CD1c-positive myeloid dendritic cell (primary cell): ENCODE results near the gene IMMP2L.
A peak's percentile ranks its signal among the peaks of the same experiment; 100 is the strongest.
"Not testable (repeated sequence)": the region's sequence is repeated elsewhere in the genome, so short reads cannot be mapped to it uniquely, and the experiment has no call there.

Experiments
- DNase-seq: peaks from one replicate; pipeline ENCODE4 v3.0.0-alpha.2; 2016; ENCODE audit errors: extremely low spot score

Gene IMMP2L

DNA sequence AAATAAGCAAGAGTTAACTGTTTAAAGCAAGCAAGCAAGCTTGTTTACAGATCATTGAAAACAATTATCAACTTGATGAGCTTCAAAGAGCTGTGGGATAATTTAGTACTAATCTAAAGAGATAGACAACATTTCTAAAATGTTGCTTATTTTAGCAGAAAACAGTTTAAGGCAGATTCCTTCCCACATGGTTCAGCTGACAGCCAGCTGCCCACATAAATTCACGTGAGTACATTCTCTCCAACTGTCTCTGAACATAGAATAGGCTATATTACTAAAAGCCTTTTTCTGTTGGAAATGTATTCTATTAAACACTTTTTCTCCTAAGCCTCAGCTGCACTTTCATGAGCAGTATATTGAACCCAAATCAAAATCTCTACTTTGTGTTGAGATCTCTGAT lies 297.3 kb downstream of the IMMP2L start:
- no peak for DNase-seq

DNA sequence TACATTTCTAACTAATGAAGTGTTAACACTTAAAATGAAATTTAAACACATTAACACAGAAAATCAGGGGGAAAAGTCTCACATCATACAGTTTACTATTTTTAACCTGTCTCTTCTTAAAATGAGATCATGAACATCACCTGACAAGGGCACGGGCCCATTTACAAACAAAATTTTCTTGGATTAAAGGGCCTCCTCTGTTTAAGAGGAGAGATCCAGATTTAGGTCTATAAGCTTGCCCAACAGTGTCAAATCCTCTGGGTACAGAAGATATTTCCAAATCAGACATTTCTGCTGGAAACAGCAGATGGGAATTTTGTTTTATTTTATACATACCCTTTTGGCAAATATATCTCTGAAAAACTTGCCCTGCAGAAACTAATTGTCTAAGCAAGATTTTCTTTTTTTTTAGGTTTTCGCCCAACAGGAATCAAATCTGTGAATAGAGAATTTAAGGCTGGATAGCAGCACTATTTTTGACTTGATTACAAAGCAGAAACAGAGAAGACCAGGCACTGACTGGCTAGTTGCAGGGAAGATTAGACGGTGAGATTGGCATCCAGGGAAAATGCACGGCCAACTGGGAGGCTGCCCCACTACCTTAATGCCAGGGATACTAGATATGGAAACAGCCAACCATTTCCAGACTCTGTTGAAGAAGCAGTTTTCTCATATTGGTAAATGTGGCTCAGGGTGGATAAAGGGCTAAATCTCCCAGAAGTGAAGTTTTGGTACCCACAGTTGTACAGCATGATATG lies 298.0 kb downstream of the IMMP2L start:
- DNase-seq = no peak

DNA sequence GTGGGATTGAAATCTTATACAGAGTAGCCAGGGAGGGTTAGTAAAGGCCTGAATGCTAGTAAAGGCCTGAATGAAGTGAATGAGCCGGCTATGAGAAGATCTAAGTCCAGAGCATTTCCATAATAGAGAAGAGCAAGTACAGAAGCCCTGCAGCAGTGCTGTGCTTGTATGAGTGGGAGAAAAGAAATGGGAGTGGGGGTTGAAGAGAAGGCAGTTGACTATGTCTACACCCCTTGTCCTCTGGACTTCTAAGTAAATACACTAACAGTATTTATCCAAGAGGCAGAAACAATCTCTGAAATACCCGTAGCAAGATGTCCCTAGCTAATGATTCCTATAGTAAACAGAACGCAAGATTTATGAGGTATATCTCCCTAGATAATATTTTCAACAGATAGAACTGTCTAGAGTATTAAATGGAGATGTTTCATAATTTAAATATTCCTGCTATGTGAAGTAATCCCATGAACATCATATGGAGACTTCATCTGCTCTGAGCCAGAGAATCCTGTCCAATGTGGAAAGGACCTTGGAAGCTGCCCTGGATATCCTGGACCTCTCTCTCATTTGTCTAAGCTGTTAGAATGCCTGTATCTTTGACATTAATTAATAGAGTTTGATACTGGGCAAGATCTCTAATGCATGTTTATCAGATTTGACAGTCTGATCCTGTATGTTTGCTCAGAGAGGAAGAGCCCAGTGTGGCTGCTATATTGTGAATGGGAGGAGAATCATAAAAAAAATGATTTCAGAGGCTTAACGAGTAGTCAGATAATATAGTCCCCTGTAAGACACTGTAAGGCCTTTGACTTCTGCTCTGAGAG lies 299.8 kb downstream of the IMMP2L start:
- no peak for DNase-seq

DNA sequence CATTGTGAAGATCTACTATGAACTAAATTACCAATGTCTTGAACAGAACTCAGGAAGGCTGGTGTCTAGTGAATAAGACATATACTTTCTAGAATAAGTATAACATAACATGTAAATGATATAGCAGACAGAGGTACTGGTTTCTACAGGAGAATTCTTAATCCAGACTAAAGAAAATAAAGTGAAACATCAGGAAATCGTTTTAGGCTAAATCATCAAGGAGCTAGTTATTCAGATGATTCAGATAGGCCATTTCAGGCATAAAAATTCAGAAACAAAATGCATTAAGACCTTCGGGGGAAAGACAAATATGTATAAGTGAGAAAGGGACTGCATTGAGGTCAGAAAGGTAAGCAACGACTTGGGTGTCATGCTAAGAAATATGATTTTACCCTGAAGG lies 300.8 kb downstream of the IMMP2L start:
- DNase-seq = no peak

DNA sequence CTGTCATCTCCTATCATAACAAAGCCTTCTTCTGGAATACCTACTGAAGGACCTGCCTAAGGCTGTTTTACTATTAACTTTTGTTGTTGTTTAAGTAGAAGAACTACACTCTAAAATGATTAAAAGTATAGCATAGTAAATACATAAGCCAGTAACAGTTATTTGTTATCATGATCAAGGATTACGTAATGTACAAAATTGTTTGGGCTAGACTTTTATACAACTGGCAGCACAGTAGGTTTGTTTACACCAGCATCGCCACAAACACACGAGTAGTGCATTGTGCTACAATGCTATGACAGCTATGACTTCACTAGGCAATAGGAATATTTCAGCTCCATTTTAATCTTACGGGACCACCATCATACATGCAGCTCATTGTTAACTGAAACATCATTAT lies 302.3 kb downstream of the IMMP2L start:
- DNase-seq = no peak

DNA sequence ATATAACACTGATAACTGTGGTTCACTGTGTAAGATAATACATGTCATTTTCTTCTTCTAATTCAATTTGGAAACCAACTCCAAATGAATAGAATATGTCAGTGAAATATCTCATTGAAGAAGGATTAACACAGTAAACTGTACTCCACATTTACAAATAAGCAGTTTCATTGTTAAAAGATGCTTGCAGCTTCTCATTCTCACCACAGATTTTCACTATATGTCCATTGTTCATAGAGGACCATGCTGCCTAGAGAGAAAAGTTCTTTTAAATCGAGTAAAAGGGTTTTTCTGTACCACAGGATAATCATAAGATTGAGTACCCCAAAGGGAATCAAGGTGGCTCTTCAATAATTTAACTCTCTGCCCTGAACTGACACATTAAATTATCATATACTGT lies 305.9 kb downstream of the IMMP2L start:
- DNase-seq = no peak

DNA sequence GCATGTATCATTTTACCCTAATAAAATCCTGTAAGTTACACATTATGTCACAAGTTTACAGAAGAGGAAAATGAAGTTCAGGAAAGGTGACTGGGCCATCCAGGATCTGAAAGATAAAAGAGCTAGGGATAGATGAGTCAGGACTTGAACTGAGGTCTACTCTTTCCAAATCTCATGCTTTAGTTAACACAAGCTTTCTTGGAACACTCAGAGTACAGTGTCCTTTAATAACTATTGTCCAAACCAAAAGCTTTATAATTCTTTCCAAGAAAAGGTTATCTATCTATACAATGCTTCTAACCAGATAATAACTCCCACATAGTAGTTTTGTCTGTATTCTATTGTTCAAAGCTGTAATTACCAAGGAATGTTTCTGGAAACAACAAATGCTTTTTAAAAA lies 306.7 kb downstream of the IMMP2L start:
- no peak for DNase-seq

DNA sequence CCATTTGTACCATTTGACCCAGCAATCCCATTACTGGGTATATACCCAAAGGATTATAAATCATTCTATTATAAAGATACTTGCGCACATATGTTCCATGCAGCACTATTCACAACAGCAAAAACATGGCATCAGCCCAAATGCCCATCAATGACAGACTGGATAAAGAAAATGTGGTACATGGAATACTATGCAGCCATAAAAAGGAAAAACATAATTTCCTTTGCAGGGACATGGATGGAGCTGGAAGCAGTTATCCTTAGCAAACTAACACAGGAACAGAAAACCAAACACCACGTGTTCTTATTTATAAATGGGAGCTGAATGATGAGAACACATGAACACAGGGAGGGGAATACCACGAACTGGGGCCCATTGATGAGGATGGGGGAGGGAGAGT lies 310.9 kb downstream of the IMMP2L start:
- not testable (repeated sequence) for DNase-seq

DNA sequence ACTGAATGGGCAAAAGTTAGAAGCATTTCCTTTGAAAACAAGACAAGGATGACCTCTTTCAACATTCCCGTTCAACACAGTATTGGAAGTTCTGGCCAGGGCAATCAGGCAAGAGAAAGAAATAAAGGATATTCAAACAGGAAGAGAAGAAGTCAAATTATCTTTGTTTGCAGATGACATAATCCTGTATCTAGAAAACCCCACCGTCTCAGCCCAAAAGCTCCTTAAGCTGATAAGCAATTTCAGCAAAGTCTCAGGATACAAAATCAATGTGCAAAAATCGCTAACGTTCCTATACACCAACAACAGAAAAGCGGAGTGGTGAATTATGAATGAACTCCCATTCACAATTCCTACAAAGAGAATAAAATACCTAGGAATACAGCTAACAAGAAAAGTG lies 312.5 kb downstream of the IMMP2L start:
- not testable (repeated sequence) for DNase-seq

DNA sequence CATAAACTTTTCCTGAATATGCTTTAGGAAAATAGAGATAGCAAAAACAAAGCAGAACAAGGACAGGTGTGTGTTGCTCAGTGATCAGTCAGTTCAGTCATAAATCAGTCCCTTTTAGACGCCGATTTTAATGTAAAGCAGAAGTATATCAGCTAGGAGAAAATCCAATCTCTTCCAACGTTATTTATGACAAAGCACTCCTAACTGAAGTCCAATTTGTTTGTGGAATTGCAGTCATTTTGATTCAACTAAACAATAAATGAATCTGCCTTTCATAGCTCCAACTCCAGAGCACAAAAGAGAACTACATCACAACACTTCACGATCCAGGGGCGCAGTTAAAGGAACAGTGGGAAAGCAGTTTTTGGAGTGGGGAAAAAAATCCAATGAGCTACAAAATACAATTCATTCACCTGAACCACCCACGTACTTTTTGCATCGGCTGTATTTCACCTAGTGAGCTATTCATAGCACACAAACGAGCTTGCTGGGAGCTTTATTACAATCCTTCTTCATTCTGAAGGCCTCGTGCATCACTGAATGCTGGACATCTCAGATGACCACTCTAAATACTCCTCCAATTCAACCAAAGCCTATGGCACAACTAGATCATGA lies 320.0 kb downstream of the IMMP2L start:
- DNase-seq = no peak

DNA sequence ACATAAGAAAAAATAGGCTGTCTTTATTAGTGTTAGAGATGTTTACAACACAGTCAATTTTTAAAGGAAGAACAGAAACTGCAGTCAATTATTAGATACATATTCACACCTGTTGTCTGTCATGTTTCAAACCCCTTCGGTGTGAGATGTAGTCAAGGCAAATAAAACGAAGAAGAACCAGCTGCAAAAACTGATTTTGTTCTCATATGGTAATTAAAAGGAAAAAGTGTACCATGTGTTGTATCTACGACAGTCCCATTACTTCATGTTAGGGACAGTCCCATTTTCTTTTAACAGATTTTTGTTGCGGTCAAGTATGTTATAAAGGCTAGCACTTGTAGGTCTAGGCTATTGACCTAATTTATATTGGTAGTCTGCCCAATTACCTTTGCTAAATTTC lies 321.9 kb downstream of the IMMP2L start:
- no peak for DNase-seq

DNA sequence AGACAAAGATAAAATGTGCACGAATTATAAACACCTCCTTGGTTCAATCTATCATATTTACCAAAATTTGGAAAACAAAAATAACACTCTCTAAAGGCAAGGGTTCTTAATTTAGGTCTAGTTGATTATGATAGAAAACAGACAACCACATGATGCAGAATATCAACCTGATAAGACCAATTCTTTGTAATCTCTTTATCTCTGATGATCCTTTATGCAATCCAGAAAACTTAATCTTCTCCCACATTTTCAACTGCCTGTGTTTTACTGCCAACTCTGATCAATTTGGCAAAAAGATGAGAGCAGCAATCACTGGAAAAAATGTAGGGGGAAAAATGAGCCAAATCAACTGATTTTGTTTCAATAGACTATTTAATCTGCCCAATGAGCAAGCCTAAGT lies 322.9 kb downstream of the IMMP2L start:
- no peak for DNase-seq

DNA sequence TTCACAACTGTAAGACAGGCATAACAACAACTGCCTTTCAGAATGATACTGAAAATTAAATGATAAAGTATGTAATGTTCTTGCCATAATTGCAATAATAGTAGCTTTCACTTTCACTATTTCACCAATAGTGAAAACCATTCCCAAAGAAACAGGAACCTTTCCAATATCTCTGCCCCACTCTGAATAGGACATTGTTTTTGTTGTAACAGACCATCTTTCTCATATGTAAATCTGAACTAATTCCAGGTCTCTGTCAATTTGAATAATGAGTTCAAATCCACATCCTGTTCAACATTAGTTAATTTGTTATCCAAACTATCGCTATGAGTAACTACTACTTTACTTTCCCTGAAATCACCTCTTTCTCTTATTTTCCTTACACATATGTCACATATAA lies 323.4 kb downstream of the IMMP2L start:
- DNase-seq = no peak

DNA sequence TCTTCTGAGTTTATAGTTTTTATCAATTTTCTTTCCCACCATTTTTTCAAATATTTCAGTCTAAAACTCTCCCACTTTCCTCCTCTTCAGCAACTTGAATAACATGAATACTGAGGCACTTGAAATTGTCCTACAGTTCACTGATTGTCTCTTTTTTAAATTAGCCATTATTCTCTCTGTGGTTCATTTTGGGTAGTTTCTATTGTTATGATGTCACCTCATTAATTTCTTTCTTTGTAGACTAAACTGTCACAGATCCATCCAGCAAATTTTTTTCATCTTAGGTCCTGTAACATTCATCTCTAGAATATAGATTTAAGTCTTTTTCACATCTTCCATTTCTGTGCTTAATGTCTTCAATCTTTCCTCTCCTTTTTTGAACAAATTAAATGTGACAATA lies 326.6 kb downstream of the IMMP2L start:
- DNase-seq = no peak

DNA sequence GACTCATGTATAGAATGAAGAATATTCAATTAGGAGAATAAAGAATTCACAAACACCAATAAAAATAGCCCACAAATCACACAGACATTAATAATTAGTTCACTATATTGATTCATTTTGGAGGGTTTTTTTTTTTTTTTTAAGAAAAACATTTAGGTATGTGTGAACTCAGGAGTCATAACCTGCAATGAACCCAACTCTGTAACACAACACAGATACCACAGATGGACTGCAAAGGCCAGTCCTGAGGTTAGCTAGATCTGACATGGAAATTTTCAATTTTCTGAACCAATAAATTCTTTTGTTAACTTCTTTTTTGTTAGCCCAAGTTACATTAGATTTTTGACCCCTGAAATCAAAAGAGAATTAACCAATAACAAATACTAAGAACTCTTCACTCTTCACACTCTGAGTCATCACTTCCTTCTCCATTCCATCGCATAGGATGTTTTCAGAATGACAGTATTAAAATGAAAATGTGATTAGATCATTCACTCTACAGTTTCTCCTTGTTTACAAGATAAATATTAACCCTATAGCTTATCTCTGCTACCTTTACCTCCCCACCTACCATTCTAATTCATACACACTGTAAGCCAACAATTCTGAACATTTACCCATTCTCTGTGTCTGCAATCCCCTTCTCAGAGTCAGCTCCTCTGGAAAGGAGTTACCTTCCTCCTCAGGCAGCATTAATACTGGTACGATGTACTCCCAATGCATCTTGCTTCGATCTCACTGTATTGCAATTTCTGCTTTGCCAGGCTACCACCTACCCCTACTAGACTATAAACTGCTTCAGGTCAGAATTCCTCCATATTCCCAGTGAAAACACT lies 329.8 kb downstream of the IMMP2L start:
- DNase-seq = peak; percentile 52

DNA sequence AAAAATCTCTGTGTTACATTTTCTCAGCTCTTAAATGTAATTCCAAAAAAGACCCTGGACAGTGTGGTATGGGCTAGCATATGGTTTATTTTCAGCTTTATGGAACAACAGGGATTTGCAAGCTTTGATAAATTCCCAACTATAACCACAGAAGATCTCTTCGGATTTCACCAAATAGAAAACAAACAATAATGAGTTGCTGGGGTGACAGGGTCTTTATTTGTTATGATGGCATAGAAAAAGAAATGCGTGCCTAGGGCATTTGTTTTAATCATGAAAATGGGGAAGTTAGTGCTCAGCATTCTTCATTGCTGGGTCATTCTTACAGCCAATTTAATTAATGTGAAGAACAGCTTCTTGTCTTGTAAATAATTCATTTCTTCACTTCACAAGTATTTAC lies 332.4 kb downstream of the IMMP2L start:
- DNase-seq = peak; percentile 38

DNA sequence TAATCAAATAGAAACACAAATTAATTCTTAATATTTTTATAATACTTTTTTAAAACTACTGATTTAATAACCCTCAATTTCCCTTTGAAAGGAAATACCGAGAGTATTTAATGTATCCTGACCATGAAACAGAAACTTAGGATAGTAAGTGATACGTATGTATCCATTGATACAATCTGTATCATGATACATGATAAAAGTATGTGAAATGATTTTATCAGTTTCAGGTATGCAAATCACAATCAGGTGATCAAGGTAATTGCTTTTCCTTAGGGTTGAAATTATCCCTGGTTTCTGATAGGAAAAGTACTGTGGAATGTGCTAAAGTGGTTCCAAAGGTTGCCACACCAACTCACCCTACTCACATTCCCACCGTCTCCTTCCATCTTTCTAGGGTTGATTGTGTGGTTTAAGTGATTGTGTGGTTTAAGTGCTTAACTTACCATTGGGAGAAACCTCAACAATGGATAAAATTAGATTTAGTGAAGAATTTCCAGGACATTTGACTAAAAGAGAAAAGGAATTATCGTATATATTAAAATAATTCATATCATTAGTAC lies 333.0 kb downstream of the IMMP2L start:
- no peak for DNase-seq

DNA sequence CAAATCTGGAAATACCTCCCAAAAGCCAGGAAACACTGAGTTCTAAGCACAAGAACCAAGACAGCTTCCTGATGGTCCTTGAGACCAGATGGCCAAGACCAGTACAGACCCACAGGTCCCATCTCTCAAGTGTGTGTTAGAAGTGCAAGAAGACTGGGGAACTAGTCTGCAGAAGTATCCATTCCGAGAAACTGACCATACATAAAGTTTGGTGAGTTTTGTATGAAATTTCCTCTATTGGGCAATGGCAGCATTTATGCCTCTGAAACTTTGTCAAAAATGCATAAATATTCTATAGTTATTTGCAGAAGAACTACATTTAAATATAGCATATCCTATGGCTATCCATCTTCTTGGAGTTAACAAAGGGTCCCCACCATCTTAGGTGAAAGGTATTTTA lies 333.9 kb downstream of the IMMP2L start:
- no peak for DNase-seq

DNA sequence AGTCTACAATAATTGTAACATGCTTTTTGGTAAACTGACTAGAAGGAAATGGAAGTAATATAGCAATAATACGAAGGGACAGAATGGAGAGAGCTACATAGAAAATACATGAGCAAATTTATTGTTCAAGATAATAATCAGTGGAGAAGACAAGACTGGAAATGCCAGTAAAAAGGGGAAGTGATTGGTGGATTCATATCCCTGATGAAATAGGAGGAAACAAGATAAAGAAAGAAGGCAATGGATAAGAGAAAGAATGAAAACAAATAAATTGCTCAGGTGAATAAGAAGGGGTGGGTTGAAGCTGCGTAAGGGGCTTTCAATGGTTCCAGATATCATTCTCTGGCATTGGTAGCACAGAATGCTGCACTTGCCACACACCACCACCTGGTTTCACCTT lies 335.5 kb downstream of the IMMP2L start:
- DNase-seq = no peak

DNA sequence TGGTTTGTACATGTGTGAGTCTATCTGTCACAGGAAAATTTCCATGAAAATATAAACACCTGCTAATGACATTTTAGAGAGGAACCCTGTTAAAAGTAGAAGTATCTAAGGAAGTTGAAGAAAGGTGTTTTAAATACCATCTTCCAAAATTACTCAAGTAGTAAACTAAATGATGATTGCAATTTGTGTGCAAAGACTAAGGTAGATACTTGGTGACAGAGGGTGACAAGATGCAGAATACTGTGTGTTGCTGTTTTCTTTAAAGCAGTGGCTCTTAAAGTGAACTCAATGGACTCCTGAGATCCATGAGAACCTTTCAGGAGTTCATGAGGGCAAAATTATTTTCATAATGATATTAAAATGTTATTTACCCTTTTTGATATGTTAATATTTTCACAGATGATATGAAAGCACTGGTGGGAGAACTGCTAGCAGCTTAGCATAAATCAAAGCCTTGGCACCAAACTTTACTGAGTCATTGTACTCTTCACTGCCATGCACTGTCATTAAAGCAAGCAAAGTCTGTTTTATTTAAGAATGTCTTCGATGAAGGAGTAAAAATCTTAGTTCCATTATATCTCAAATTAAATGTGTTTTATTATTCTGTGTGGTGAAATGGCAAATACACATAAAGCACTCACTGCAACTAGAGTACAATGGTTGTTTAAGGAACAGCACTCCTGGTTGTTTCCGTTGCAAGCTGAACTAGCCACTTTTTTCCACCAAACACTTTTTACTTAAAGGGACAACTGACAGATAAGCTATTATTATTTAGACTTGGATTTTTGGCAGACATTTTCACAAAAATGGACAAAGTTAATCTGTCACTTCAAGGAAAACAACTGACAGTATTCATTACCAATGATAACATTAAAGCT lies 337.7 kb downstream of the IMMP2L start:
- DNase-seq = no peak

DNA sequence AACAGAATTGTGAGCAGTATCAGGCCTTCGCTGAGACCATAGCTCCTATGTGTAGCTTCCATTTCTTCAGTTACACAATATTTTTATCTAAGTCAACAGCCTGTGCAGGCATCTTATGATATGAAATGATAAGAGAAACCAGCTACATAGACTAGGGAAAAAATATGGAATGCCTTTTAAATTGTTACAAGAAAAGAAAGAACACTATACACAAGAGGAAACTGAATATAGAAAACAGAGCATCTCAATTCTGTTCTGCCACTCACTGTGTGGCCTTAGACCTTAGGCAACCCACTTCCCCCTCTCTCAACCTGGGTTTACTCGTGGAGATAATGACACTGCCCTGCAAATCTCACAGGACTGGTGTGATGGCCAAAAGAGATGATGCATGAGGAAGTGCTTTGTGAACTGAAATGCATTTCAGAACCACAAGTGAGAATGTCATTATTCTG lies 338.5 kb downstream of the IMMP2L start:
- no peak for DNase-seq
